HUDEP-2 (cell line): ENCODE measurements around the gene MYO9B.
"Not testable (repeated sequence)": the region's sequence is repeated elsewhere in the genome, so short reads cannot be mapped to it uniquely, and the experiment has no call there.

Experiments
- DNase-seq, 76 experiments: peaks; one replicate each; lab custom pipeline; 2025; ENCODE audit not compliant: unreplicated experiment in 76 of 76; lab: John Stamatoyannopoulos, UW

Gene MYO9B

GRCh38 chr19:17088552-17088951 lies 13.0 kb downstream of the MYO9B start:
- no peak for DNase-seq

- DNase-seq = no peak
Observed at GRCh38 chr19:17090583-17090982, 15.0 kb downstream of the MYO9B start.

GRCh38 chr19:17091758-17092333 lies 16.3 kb downstream of the MYO9B start:
- DNase-seq = peak in 20 of 76 experiments; percentile 9 to 45 (median 26)

- DNase-seq = no peak
Observed at GRCh38 chr19:17092696-17093095, 17.1 kb downstream of the MYO9B start.

- DNase-seq = not testable (repeated sequence)
Observed at GRCh38 chr19:17094694-17095093, 19.1 kb downstream of the MYO9B start.

- DNase-seq = no peak
Observed at GRCh38 chr19:17095141-17095919, 19.8 kb downstream of the MYO9B start.

GRCh38 chr19:17097593-17098126 lies 22.1 kb downstream of the MYO9B start:
- peak in 5 of 76 experiments; percentile 14 to 41 (median 26) for DNase-seq

- no peak for DNase-seq
Observed at GRCh38 chr19:17098326-17098725, 22.7 kb downstream of the MYO9B start.

GRCh38 chr19:17101686-17102628 lies 26.4 kb downstream of the MYO9B start:
- no peak for DNase-seq

GRCh38 chr19:17103177-17103576 lies 27.6 kb downstream of the MYO9B start:
- DNase-seq = peak in 2 of 76 experiments; percentile 23 to 26

- no peak for DNase-seq
Observed at GRCh38 chr19:17104679-17105078, 29.1 kb downstream of the MYO9B start.

GRCh38 chr19:17105556-17105955 lies 30.0 kb downstream of the MYO9B start:
- no peak for DNase-seq

- DNase-seq = not testable (repeated sequence)
Observed at GRCh38 chr19:17106964-17107363, 31.4 kb downstream of the MYO9B start.

GRCh38 chr19:17107546-17108452 lies 32.2 kb downstream of the MYO9B start:
- DNase-seq = no peak

- DNase-seq = no peak
Observed at GRCh38 chr19:17108453-17108784, 32.8 kb downstream of the MYO9B start.

- DNase-seq = no peak
Observed at GRCh38 chr19:17109300-17109699, 33.7 kb downstream of the MYO9B start.

- DNase-seq = no peak
Observed at GRCh38 chr19:17109962-17110598, 34.5 kb downstream of the MYO9B start.

GRCh38 chr19:17110599-17110966 lies 35.0 kb downstream of the MYO9B start:
- no peak for DNase-seq

- no peak for DNase-seq
Observed at GRCh38 chr19:17111766-17112165, 36.2 kb downstream of the MYO9B start.

- DNase-seq = no peak
Observed at GRCh38 chr19:17112271-17112670, 36.7 kb downstream of the MYO9B start.
